ENCODE results near the gene CLK3.
"Not testable (repeated sequence)": the region's sequence is repeated elsewhere in the genome, so short reads cannot be mapped to it uniquely, and the experiment has no call there.

CLK3 gene

DNA sequence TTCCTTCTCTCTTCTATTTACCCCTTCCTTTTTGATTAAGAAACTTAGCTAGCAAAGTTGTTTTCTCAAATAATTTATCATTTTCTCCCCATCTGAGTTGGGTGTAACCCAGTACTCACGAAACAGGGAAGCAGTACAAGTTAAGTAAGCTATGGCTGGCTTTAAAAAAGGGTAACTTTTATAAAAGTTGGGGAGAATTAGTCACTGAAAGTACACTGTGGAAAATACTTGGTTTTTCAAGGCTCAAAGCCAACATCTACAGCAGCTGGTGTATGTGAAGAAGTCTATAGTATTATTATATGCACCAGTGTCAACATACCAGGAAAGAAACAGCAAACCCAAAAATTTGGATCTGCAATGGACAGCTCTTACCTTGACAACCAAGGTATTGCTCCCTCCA is 25.5 kb downstream of the CLK3 start:
- FAIRE-seq: no peak
- DNase-seq (ENCODE audit: low spot score): no peak

DNA sequence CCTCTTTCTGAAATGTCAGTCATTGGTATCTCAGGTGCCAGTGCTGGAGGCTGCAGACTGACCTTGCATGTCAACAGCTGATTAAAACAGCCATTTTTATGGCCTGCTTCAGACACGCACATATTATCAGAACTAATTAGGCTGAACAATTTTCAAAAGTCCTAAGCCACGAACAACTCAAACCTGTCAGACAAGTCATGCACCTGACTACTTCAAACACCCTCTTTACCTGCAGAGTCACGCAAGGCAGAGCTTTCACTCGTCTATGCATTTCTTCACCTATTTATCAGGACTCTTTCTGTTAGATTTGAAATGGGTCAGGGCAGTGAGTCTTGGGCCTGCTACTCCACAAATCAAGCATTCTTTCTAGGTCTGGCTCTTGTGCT is 26.7 kb downstream of the CLK3 start:
- FAIRE-seq (no peak), DNase-seq (ENCODE audit: low spot score) (no peak)

DNA sequence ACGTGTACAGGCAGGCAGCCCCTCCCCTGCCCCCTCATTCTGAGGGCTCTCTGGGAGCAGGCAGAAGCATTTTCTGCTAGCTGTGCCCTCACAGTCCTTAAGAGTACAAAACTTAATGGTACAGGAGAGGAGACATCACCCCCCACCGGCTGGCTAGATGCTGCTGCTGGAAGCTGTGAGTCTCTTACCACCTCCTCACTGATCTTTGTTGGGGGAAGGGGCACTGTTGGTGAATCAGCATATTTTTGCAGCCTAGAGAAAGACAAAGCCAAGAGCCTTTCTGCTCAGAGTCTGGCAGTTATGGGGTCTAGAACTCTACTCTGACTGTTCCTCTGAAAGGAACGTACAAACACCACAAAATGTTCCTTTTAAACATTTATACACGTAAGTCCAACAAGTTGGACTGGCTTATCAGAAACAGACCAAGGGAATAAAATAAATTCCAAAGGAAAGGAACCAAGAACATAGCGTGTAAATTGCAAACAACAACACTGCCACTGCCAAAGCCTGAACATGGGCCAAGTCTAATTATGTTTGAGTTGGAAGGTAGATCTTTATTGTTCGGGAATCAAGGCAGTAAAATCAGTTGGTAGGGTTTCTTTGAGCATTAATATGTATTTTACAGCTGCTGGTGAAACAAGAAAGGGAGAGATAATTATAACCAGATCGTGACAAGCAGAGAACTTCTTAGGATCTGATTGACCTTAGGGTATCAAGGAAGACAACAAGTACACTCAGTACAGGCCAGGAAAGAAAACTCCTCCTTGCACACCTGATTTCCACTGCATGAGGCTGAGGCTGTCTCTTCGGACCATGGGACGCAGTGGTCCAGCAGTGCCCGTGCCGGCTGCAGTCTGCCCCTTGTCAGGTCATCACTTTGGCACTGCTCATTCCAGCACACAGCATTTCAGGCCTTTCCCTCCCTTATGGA is 27.4 kb downstream of the CLK3 start:
- DNase-seq (ENCODE audit: low spot score) (no peak), FAIRE-seq (no peak)

DNA sequence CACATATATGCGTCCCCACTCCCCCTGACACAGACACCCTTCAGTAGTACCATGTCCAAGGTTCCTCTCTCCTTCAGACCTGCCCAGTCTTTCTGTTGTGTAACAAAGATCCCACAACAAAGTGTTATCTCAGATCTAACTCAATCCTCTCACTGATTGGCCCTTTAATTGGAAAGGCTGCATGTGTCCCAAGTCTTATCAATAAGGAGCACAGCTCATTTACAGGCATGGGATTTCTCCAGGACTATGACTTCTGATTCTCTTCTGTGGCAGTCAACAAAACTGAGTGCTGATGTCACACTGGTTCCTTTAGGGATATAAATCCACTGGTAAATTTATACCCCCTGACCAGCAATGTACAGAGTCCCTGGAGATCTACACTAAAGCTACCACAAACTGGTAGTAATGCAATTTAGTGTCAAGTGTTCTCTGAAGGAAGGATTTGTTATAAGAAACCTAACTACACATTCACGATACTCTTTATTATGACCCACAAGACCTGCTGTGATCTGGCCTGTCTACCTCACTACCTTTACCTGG is 28.1 kb downstream of the CLK3 start:
- no peak for DNase-seq (ENCODE audit: low spot score)
- FAIRE-seq: no peak

DNA sequence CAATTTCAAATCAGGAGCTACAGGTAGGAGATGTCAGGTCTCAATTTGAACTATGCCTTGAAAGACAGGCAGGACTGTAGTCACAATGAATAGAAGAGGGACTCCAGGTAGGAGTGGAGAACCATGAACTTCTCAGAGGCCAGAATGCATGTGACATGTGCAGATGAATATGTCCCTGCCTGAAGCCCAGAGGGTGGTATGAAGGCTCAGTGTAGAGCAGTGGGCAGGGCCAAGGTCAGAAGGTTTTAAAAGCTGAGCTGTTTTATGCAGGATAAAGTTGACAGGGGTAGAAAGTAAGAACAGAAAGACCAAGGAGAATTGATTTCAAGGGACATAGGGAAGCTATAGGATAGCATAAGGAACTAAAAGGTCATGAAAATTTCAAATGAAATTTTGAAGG is 30.8 kb downstream of the CLK3 start:
- DNase-seq (ENCODE audit: low spot score) (no peak), FAIRE-seq (no peak)

DNA sequence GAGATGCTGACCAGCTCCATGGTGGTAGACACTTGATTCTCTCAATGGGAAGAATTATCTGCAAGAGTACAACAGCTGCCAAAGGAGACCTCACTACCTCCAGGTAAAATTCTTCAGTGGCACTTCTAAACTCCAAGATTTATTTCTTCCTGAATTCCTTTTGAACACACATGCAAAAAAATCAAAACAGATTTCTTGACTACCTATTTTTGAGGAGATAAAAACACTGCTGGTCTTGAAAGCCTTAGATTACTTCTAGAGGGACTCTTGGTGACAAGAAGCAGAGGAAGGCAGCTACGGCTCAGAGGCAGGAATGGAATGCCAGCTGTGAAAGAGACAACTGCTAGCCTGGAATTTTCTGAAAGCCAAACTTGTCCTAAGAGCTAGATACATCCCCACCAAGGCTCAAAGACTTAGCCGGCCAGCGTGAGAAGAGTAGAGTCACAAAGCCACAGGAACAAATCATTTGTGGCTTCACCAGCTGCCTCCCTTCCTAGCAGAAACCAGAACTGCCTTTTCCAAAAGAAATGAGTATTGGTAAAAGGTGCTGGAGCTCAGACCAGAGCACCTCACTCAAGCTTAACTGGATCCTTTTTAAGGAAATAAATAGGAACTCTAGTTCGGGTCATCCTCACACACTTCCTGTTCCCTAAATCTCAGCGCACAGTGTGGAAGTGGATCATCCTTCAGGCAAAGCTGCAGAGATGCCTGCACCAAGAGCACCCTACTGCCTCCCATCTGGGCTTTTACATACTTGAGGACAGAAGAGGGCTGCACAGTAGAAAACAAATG is 32.6 kb downstream of the CLK3 start:
- DNase-seq (ENCODE audit: low spot score): no peak
- no peak for FAIRE-seq

DNA sequence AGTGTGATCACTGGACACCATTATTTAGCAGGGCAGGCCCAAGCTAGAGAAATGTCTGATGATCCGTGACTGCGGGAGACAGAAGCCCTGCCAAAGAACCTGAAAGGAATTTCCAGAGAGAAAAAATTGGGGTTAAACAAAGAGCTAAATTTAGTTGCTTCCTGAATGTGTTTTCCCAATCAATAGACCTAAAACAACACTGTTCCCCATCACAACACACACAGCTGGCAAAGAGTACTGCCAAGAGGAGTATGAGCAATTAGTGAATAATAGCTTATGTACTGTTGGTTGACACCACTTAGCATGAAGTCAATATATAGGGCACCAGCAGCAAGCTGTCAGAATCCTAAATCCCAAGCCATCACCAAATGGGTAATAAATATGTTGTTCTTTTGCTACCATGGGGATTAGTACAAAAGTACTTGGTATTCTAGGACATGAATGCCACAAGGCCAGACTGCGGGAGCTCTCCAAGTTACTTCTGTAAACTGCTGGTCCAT is 35.7 kb downstream of the CLK3 start:
- DNase-seq (ENCODE audit: low spot score) (no peak), FAIRE-seq (no peak)

DNA sequence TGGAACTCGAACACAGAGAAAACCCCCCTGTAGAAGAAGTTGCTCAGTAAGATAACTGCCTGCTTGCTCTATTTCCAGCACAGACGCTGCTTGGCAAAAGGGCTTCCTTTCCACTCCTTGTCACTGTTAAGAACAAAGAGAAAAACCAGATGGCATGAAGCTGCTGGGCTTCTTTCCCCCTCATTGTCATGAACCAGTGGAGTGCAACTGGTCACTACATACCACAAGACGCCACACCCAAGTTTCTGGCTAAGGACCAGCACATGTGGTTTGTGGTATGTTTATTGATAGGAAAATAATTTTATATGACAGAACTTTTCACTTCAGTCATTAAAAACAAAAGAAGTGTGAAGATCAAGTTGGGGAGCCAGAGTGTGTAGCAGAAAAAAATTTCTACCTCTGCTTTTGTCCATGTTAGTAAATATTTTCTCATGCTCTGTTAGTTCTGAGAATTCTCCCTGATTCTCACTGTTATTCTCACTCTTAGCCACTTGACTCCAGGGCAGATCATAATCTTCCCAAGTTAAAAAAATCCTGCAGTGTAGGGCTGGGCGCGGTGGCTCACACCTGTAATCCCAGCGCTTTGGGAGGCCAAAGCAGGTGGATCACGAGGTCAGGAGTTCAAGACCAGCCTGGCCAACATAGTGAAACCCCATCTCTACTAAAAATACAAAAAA is 37.9 kb downstream of the CLK3 start:
- DNase-seq (ENCODE audit: low spot score) (peak; percentile 37), FAIRE-seq (no peak)

DNA sequence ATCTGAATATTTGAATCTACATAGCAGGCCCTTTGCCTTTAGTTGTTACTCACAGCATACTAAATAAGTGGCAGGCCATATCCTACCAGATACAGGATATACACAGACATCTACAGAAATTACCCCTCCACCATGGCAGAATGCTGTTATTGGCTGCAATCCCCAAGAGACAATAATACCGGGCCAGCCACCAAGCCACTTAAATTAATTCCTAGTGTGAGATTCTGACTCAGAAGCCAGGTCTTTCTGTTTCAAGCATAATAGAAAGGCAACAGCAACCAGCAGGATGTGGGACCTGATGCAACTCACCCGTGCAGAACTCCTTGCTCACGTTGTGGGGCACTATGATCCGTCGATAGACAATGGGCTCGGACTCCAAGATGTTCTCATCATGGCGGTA is 39.8 kb downstream of the CLK3 start:
- no peak for DNase-seq (ENCODE audit: low spot score)

DNA sequence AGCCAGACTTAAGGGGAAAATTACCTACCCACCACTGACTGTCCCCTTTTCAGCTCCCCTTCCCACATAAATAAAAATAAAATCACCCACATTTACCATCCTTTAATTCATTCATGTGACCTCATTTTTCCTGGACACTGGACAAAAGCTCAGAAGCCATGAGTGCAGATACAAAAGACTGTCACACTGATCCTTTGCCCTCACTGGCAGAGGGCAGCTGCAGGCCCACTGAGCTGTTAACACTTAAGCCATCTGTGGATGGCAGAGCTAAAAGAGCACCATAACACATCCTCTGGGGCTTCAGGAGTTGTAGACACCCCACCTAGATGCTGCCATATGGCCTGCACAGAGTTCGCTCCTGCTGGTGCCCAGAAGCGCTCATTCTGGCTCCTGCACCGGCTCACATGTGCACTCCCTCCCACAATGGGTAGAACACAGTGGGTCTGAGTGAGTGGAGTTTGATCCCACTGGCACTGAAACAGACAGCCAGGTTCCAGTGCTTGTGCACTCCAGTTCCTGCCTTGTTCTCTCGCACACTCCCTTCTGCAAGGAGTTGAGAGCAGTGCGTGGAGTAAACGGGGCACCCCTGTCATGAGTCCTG is 41.4 kb downstream of the CLK3 start:
- no peak for DNase-seq (ENCODE audit: low spot score)
- FAIRE-seq: no peak

More for the DNA sequence above, 39.8 kb downstream of the CLK3 start:
- FAIRE-seq: no peak

DNA sequence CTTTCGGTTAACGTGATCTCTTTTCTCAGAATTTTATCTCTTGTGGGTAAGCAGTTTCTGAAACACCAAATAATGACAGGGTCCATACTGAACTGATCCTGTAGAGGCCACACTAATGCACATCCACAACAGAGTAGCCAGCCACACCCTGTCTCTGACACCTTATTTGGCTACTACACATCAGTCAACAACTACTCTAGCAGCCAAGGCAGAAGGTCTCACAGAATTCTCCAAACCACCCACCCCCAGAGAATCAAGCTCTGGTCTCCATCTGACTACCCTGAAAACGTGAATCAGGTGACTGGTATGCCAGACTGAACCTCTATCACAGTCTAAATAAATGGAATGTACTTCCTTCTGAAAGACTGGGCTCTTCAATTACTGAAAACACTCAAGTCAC is 42.2 kb downstream of the CLK3 start:
- no peak for DNase-seq (ENCODE audit: low spot score)

DNA sequence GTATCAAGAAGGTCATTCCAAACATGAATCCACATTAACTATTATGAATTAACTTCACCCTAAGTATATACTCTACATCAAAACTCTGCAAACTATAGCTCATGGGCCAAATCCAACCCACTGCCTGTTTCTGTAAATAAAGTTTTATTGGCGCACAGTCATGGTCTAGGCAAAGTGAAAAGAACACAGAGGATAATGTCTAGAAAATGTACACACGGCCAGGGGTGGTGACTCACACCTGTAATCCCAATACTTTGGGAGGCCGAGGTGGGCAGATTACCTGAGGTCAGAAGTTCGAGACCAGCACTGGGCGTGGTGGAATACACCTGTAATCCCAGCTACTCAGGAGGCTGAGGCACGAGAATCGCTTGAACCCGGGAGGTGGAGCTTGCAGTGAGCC is 45.6 kb downstream of the CLK3 start:
- not testable (repeated sequence) for FAIRE-seq; DNase-seq (ENCODE audit: low spot score)

More for the DNA sequence above, 42.2 kb downstream of the CLK3 start:
- no peak for FAIRE-seq

DNA sequence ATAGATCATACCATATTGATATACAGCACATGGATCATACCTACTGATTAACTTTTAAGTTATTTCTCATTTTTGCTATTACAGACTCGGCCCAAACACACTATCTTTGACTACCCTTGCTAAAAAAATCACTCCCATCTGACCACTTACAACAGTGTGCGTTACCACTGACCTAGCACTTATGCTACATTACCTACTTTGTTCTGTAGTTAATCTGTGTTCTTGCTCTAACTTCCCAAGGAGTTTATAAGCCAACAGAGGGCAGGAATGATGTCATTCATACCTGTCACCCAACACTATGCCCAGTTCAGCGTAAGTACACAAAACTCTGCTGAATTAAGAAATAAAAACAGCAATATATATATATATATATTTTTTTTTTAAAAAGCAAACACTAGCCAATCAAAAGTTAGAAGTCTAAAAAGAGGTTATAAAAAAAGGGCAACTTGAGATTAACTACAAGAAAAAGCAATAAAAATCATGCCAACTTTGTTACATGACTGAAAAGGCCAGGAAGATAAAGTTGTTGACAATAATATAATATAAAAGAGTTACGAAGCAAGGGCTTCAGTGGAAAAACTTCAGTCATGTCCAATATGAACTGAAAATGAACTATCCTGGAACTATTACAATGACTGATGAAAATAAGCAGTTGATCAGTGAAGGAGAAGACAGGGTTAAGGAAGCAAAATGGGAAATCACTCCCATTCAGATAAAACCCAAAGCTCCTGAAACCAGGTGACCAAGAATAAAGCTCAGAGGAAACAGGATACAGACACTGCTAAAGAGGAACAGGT is 46.6 kb downstream of the CLK3 start:
- no peak for DNase-seq (ENCODE audit: low spot score)

DNA sequence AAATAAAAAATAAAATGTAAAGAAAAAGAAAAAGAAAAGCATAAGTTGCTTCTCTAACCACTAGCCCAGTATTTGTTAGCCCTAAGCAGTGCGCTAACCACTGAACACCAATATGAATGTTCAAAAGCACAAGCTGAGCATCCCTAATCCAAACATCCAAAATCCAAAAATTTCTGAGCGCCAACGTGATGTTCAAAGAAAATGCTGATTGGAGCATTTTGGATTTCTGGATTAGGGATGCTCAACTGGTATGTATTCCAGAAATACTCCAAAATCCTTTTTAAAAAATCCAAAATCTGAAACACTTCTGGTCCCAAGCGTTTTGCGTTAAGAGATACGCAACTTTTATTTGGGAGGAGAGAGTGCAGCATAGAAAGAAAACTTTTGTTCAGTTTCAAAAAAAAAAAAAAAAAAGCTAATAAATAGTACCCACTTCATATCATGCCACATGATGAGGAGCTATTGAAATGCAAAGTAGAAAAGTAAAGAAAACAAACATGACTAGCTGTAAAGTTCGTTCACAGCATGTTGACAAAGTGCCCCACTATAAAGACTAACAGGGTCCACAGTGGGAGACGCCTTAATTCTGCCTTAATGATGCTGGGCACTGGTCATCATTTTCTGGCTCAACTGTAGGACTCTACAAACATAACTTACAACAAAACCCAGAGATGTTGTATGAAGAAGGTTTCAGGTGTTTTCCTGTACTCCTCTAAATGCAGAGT is 47.8 kb downstream of the CLK3 start:
- DNase-seq (ENCODE audit: low spot score) (no peak), FAIRE-seq (no peak)

More for the DNA sequence above, 46.6 kb downstream of the CLK3 start:
- FAIRE-seq: no peak

DNA sequence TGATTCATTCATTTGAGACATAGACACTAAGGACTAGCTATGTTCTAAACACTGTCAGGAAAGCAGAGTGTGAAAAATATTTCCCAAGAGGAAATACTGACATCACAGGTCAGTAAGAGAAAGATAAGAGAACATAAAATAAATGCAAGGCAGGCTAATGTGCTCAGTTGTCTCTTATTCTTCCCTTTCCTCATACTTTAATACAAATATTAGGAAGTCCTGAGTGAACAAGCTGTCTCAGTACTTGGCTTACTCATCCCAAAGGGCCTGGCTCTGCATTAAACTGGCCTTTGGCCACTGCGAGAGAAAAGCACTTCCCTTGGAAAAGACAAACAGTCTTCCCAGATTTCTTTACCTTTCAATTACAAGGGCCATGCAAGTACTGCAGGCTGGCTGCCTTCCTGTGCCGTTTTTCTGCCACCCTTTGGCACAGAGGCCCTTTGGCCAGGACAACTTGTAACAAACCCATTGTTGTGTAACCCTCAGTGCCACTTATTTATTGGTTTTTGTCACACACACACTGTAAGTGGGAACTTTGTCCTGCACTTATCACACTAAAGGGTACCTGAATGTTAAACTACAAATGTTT is 48.5 kb downstream of the CLK3 start:
- FAIRE-seq: no peak

DNA sequence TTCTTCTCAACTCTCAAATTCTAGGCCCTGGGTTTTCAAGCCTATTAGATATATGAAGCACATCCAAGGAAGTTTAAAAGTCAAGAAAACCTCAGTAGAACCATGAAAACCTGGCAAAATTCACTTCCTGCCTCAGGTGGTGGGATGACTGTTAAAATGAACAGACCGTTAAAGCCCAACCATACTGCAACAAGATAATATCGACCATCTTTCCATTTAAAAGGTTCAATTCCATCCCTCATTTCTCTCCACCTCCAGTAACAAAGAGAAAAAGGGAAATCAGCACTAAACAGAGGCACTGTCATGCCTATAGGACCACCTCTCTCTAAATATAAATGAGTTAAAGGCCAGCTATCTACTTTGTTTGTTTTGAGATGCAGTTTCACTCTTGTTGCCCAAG is 49.0 kb downstream of the CLK3 start:
- FAIRE-seq (no peak), DNase-seq (ENCODE audit: low spot score) (no peak)

More for the DNA sequence above, 48.5 kb downstream of the CLK3 start:
- DNase-seq (ENCODE audit: low spot score): no peak

DNA sequence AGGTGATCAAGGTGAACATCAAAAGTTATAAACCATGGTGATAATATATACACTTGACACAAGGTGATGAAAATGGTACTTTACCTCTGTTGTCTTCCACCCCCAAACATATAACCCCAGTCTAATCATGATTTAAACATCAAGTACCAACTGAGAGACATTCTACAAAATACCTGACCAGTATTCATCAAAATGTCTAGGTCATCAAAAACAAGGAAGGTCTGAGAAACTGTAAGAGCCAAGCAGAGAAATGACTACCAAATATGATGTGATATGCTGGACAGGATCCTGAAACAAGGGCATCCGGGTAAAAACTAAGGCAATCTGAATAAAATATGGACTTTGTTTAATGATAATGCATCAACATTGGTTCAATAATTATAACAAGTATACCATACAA is 52.3 kb downstream of the CLK3 start:
- FAIRE-seq: no peak

DNA sequence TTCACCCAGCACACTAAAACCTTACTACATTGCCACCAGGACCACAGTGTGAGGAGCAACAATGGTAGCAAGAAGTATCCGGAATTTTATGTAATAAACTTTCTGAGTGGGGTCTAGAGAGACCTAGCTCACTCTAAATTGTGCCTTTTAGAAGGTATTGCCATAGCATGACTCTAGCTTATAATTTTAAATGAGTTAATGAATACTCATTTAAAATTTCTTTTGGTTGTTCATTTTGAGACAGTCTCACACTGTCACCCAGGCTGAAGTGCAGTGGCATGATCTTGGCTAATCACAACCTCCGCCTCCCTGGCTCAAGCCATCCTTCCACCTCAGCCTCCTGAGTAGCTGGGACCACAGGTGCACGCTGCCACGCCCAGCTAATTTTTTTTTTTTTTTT is 54.0 kb downstream of the CLK3 start:
- FAIRE-seq (no peak), DNase-seq (ENCODE audit: low spot score) (no peak)

More for the DNA sequence above, 52.3 kb downstream of the CLK3 start:
- DNase-seq (ENCODE audit: low spot score): no peak

DNA sequence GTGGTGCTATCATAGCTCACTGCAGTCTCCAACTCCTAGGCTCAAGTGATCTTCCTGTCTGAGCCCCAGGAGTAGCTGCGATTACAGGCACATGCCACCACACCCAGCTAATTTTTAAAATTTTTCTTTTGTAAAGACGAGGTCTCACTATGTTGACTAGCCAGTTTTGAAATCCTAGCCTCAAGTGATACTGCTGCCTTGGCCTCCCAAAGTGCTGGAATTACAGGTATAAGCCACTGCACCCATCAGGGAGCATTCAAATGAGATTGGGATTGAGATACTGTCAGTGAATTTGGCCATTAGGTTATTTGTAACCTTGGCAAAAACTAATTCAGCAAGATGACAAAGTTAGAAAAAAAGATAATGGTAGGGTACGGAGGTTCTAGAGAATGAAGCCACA is 58.5 kb downstream of the CLK3 start:
- no peak for FAIRE-seq
- DNase-seq (ENCODE audit: low spot score): no peak

Measured in urothelium cell line (cell line).